NT2/D1 (cell line): ENCODE measurements around the gene LRBA.

Source experiments
- SUZ12 ChIP-seq: IDR thresholded peaks from 2 replicates; pipeline ENCODE4 v1.6.1; 2011; ENCODE audit not compliant: insufficient read length, insufficient read depth; ENCODE audit errors: extremely low read depth
- YY1 ChIP-seq: IDR thresholded peaks from 2 replicates; pipeline ENCODE4 v1.6.1; 2011; ENCODE audit not compliant: insufficient read length, insufficient read depth
- ZNF274 ChIP-seq: IDR thresholded peaks from 2 replicates; pipeline ENCODE4 v1.6.1; 2011; ENCODE audit warnings: mild to moderate bottlenecking, low read depth, low read length

GRCh38 chr4:150904671-150905070 is 110.4 kb downstream of the LRBA start:
- TF ChIP-seq SUZ12 (no peak), YY1 (no peak), ZNF274 (no peak)
